H9 (cell line): ENCODE data around the gene ERFE. TPM values are rescaled to one million over a fixed set of nuclear protein-coding genes. Genes with fewer than 3 reads are reported as not detected.

Experiments
- DNase-seq: peaks from one replicate; pipeline ENCODE4 v3.0.0-alpha.2; 2017
- H2AFZ ChIP-seq: one replicate; pipeline ENCODE4 v1.6.1; 2013; ENCODE audit warnings: mild to moderate bottlenecking, low read length, control low read depth, moderate library complexity
- H2AK5ac ChIP-seq: 2 replicates; pipeline ENCODE4 v1.6.1; 2013; ENCODE audit warnings: low read length, control low read depth, mixed read lengths; ENCODE audit not compliant: insufficient read length
- H2BK120ac ChIP-seq: one replicate; pipeline ENCODE4 v1.6.1; 2013; ENCODE audit warnings: low read depth, mild to moderate bottlenecking, low read length, control low read depth, inconsistent platforms; ENCODE audit not compliant: poor library complexity, severe bottlenecking
- H2BK12ac ChIP-seq: 2 replicates; pipeline ENCODE4 v1.6.1; 2013; ENCODE audit warnings: low read length, control low read depth, mixed read lengths, low read depth; ENCODE audit not compliant: insufficient read length
- H2BK15ac ChIP-seq: 2 replicates; pipeline ENCODE4 v1.6.1; 2013; ENCODE audit warnings: low read depth, low read length, control low read depth
- H2BK20ac ChIP-seq: one replicate; pipeline ENCODE4 v1.6.1; 2013; ENCODE audit warnings: low read depth, mild to moderate bottlenecking, low read length, control low read depth, inconsistent platforms; ENCODE audit not compliant: poor library complexity, severe bottlenecking
- H2BK5ac ChIP-seq: 2 replicates; pipeline ENCODE4 v1.6.1; 2013; ENCODE audit warnings: low read length, control low read depth, mixed read lengths; ENCODE audit not compliant: insufficient read length
- H3K14ac ChIP-seq: 2 replicates; pipeline ENCODE4 v1.6.1; 2013; ENCODE audit warnings: low read length, control low read depth; ENCODE audit not compliant: insufficient read depth
- H3K18ac ChIP-seq: 2 replicates; pipeline ENCODE4 v1.6.1; 2013; ENCODE audit warnings: low read depth, mild to moderate bottlenecking, mixed read lengths, low read length, control low read depth; ENCODE audit not compliant: insufficient read length
- H3K23ac ChIP-seq: 2 replicates; pipeline ENCODE4 v1.6.1; 2013; ENCODE audit warnings: low read length, control low read depth, mixed read lengths, low read depth; ENCODE audit not compliant: insufficient read length
- H3K23me2 ChIP-seq: 2 replicates; pipeline ENCODE4 v1.6.1; 2013; ENCODE audit warnings: low read depth, mild to moderate bottlenecking, mixed read lengths, low read length, control low read depth; ENCODE audit not compliant: insufficient read length, poor library complexity, severe bottlenecking
- H3K27ac ChIP-seq: 2 replicates; pipeline ENCODE4 v1.5.1; 2013; ENCODE audit warnings: low read length, control low read depth, mixed read lengths, low read depth; ENCODE audit not compliant: insufficient read length
- H3K27me3 ChIP-seq: 2 replicates; pipeline ENCODE4 v1.6.1; 2013; ENCODE audit warnings: low read length, control low read depth, inconsistent platforms; ENCODE audit not compliant: insufficient read depth
- H3K4ac ChIP-seq: 2 replicates; pipeline ENCODE4 v1.6.1; 2013; ENCODE audit warnings: low read depth, mild to moderate bottlenecking, control low read depth, inconsistent platforms, low read length, moderate library complexity
- H3K4me1 ChIP-seq: 2 replicates; pipeline ENCODE4 v1.6.1; 2013; ENCODE audit warnings: low read length, control low read depth, inconsistent platforms; ENCODE audit not compliant: insufficient read depth
- H3K4me2 ChIP-seq: 2 replicates; pipeline ENCODE4 v1.6.1; 2013; ENCODE audit warnings: low read length, control low read depth, mixed read lengths; ENCODE audit not compliant: insufficient read length, insufficient read depth
- H3K56ac ChIP-seq: 2 replicates; pipeline ENCODE4 v1.6.1; 2013; ENCODE audit warnings: low read depth, mild to moderate bottlenecking, mixed read lengths, low read length, control low read depth; ENCODE audit not compliant: insufficient read length
- H3K79me1 ChIP-seq: 2 replicates; pipeline ENCODE4 v1.6.1; 2013; ENCODE audit warnings: low read depth, mild to moderate bottlenecking, moderate library complexity, low read length, control low read depth, inconsistent platforms; ENCODE audit not compliant: insufficient read depth, poor library complexity, severe bottlenecking
- H3K79me2 ChIP-seq: 2 replicates; pipeline ENCODE4 v1.6.1; 2013; ENCODE audit warnings: low read length, control low read depth, inconsistent platforms; ENCODE audit not compliant: insufficient read depth
- H3K9ac ChIP-seq: 2 replicates; pipeline ENCODE4 v1.6.1; 2013; ENCODE audit warnings: low read length, control low read depth, mixed read lengths; ENCODE audit not compliant: insufficient read length; ENCODE audit errors: extremely low read depth
- H3K9me3 ChIP-seq: one replicate; pipeline ENCODE4 v1.6.1; 2013; ENCODE audit warnings: low read depth, low read length, inconsistent platforms; ENCODE audit not compliant: control insufficient read depth
- H3T11ph ChIP-seq: one replicate; pipeline ENCODE4 v1.6.1; 2013; ENCODE audit warnings: mild to moderate bottlenecking, low read length, control low read depth, inconsistent platforms
- H4K20me1 ChIP-seq: one replicate; pipeline ENCODE4 v1.6.1; 2013; ENCODE audit not compliant: control insufficient read depth, insufficient read length, insufficient read depth
- H4K5ac ChIP-seq: 2 replicates; pipeline ENCODE4 v1.6.1; 2013; ENCODE audit warnings: low read depth, mild to moderate bottlenecking, mixed read lengths, low read length, control low read depth; ENCODE audit not compliant: insufficient read length
- H4K8ac ChIP-seq: replicated peaks from 2 replicates; pipeline ENCODE4 v1.6.1; 2013; ENCODE audit warnings: low read length, control low read depth, mixed read lengths, low read depth; ENCODE audit not compliant: insufficient read length
- H4K91ac ChIP-seq: 2 replicates; pipeline ENCODE4 v1.6.1; 2013; ENCODE audit warnings: low read depth, mild to moderate bottlenecking, moderate library complexity, mixed read lengths, low read length, control low read depth; ENCODE audit not compliant: insufficient read length
- H3K27ac Mint-ChIP-seq, 3 experiments: 2 replicates in 2 of 3; 3 replicates in 1 of 3; pipeline ENCODE4 v1.8.0; 2020 to 2021; ENCODE audit warnings: mixed read lengths in 3 of 3, mild to moderate bottlenecking in 1 of 3, moderate library complexity in 1 of 3
- H3K27me3 Mint-ChIP-seq: 2 replicates; pipeline ENCODE4 v1.8.0; 2021; ENCODE audit warnings: low read depth, mild to moderate bottlenecking, moderate library complexity, mixed read lengths
- H3K36me3 Mint-ChIP-seq, 3 experiments: 2 replicates in 2 of 3; 3 replicates in 1 of 3; pipeline ENCODE4 v1.8.0; 2020 to 2021; ENCODE audit warnings: low read depth in 3 of 3, mixed read lengths in 3 of 3; ENCODE audit not compliant: insufficient read depth in 1 of 3
- H3K4me1 Mint-ChIP-seq, 2 experiments: 2 replicates each; pipeline ENCODE4 v1.8.0; 2020; ENCODE audit warnings: mixed read lengths in 2 of 2
- H3K4me3 Mint-ChIP-seq, 2 experiments: 2 replicates in 1 of 2; 3 replicates in 1 of 2; pipeline ENCODE4 v1.8.0; 2020 to 2021; ENCODE audit warnings: mild to moderate bottlenecking in 2 of 2, mixed read lengths in 2 of 2, moderate library complexity in 1 of 2
- H3K9me3 Mint-ChIP-seq, 2 experiments: 2 replicates in 1 of 2; 3 replicates in 1 of 2; pipeline ENCODE4 v1.8.0; 2020; ENCODE audit warnings: mild to moderate bottlenecking in 2 of 2, mixed read lengths in 2 of 2, moderate library complexity in 1 of 2
- CTCF ChIP-seq: fragments of 200-600 bp; sonication (generic); conservative IDR thresholded peaks from 3 replicates; pipeline ENCODE4 v1.8.0; 2021; ENCODE audit warnings: antibody characterized with exemption, mild to moderate bottlenecking
- WGBS: extraction: QIAGEN DNeasy Blood & Tissue Kit; methylation state at CpG from one replicate; pipeline ENCODE4 v1.1.7; 2013; ENCODE audit warnings: missing lambda C conversion rate, low lambda C conversion rate, mixed read lengths; ENCODE audit not compliant: insufficient read length; ENCODE audit errors: extremely low coverage; 5-methylcytosine and 5-hydroxymethylcytosine counted together
- total RNA-seq: library from RNA; stranded (reverse); gene quantifications from 2 replicates; pipeline ENCODE4 v1.2.1, GENCODE V29; 2021

The ERFE gene
- total RNA-seq, 1 experiment from 2014 or later, result 2.1 TPM

GRCh38 chr2:238207006-238207405 is 48.2 kb downstream of the ERFE start:
- Histone ChIP-seq H3K56ac (no peak overlapping the region), H3K27me3 (no peaks in the 10 kb centered on the region), H4K5ac (no peak overlapping the region), H2BK120ac (no peak overlapping the region), H2BK12ac (no peak overlapping the region), H3K79me2 (peaks cover 6% of the 10 kb centered on the region; the same call in 1 of the 2 replicates), H4K8ac (no peak overlapping the region), H2BK15ac (no peak overlapping the region), H3K4me2 (no peak overlapping the region), H3K23me2 (peaks cover 8% of the 10 kb centered on the region), H3K4ac (no peak overlapping the region), H3K14ac (no peak overlapping the region), H2BK5ac (no peak overlapping the region), H3K79me1 (peaks cover 5% of the 10 kb centered on the region), H3K18ac (no peak overlapping the region), H4K20me1 (no peaks in the 10 kb centered on the region), H3K9me3 (no peaks in the 10 kb centered on the region), H2BK20ac (no peak overlapping the region), H4K91ac (no peak overlapping the region), H3T11ph (no peak overlapping the region), H3K27ac (no peak overlapping the region), H3K23ac (no peak overlapping the region), H2AK5ac (no peak overlapping the region), H3K4me1 (no peaks in the 10 kb centered on the region), H3K9ac (no peak overlapping the region), H2AFZ (no peak overlapping the region)
- no peak for DNase-seq
- WGBS, result no CpG with 5 or more reads among the region's 7 CpGs
- Mint-ChIP-seq H3K4me1 (peaks cover 6% of the 10 kb centered on the region in 2 experiments), H3K36me3 (peaks cover 3 to 10% (median 8%) of the 10 kb centered on the region in 3 experiments; a peak in 6 of 7 replicates), H3K9me3 (peaks cover 8 to 12% of the 10 kb centered on the region in 2 experiments; a peak in 4 of 5 replicates), H3K27me3 (peaks cover 18% of the 10 kb centered on the region), H3K27ac (no peak overlapping the region), H3K4me3 (no peak overlapping the region)
- no peak for TF ChIP-seq CTCF
